ENCODE data around the gene AEN. TPM values are rescaled to one million over a fixed set of nuclear protein-coding genes. Genes with fewer than 3 reads are reported as not detected.

Gene AEN
- total RNA-seq, 3 donors from 2014 or later: 8.9 to 22.6 (median 13.3) TPM

DNA sequence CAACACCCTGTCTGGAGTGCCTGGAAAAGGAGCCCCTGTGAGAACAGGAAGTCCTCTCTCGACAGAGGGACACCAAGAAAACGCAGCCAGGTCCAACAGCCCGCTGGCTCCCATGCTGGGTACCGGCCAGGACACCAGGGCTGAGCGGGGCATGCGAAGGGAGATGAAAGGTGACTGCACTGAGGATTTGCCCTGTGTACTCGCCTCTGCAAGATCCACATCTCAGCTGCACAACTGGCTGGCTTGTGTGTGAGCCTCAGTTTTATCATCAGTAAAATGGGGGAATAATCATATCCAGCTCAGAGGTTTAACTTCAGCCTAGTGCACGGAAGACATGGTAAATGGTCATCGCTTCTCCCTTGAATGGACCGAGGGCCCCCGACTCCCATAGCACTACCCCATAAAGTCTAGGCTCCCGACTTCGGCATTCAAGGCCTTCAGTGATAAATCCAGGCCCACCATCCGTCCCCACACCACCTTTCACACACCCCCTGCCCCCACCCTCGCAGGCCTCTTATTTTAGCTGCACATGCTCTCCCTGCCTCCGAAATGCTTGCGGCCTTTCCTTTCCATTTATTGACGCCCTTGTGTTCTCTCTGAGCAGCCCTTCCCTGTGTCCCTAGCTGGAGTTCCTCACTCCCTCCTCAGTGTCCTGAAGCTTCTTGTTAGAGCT lies 33.4 kb downstream of the AEN start:
- no peaks in the 10 kb centered on the region for H3K4me1 ChIP-seq (ENCODE audit: low read depth)
- no peaks in the 10 kb centered on the region for H3K36me3 ChIP-seq (ENCODE audit: low read depth)
- DNase-seq (no peak), ATAC-seq (no peak)
- TF ChIP-seq, protein P1, sequence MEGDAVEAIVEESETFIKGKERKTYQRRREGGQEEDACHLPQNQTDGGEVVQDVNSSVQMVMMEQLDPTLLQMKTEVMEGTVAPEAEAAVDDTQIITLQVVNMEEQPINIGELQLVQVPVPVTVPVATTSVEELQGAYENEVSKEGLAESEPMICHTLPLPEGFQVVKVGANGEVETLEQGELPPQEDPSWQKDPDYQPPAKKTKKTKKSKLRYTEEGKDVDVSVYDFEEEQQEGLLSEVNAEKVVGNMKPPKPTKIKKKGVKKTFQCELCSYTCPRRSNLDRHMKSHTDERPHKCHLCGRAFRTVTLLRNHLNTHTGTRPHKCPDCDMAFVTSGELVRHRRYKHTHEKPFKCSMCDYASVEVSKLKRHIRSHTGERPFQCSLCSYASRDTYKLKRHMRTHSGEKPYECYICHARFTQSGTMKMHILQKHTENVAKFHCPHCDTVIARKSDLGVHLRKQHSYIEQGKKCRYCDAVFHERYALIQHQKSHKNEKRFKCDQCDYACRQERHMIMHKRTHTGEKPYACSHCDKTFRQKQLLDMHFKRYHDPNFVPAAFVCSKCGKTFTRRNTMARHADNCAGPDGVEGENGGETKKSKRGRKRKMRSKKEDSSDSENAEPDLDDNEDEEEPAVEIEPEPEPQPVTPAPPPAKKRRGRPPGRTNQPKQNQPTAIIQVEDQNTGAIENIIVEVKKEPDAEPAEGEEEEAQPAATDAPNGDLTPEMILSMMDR (IDR thresholded peaks at IDR 0.05): no peak
- H3K4me3 ChIP-seq: no peak overlapping the region
- H3K9me3 ChIP-seq: no peaks in the 10 kb centered on the region
- intact Hi-C loops (cut with DNase I, micrococcal nuclease): loop anchor here in 1 of 2 donors (10.0 kb wide), 1 partner anchor 180 kb away; no protein-coding TSS in a partner anchor

DNA sequence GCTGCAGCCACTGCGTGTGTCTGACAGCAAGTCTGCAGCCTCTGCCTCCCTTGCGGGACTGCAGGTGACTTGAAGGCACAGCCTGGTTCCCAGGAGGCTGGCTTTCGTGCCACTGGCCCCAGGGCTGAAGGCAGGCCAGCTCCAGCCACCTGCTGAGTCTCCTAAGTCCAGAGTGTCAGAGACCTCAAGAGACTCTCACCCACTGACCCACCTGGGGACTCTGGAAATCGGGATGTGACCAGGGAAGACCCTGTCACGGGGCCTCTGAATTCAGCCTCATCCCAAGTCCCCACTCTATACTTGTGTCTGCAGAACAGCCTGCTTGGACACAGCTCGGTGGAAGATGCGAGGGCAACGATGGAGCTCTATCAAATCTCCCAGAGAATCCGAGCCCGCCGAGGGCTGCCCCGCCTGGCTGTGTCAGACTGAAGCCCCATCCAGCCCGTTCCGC lies 34.0 kb downstream of the AEN start:
- no peaks in the 10 kb centered on the region for H3K36me3 ChIP-seq (ENCODE audit: low read depth)
- no peak for DNase-seq

DNA sequence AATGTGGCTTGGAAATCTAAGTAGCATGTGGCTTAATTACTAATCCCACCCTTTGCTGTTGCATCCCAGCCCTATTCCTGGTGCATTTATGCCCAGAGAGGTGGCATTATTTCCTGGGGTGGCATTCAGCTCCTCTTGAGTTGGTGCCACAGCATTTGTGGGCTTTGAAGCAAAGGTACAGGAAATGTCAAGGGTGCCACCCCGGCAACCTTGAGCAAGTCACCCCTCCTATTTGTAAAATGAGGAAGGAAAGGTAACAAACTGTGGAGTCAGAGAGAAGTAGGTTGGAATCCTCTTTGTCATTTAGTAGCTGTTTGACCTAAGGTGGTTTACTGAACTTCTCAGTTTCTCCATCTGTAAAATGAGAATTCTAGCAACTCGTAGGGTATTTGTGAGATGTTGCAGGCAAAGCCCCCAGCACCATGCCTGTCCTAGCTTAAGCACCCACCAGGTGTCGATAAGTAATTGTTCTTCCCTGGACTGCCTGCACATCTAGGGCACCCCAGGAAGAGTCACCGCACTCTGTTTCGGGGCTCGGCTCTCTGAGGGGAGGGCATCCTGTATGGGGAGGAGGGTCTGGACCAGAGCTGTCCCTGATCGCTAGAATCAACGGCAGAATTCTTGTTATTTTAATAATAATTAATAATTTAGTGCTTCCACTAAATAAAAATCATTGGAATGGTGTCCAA lies 34.8 kb downstream of the AEN start:
- H3K36me3 ChIP-seq (ENCODE audit: low read depth): no peaks in the 10 kb centered on the region
- ATAC-seq: no peak
- H3K4me1 ChIP-seq (ENCODE audit: low read depth): no peaks in the 10 kb centered on the region
- no peak overlapping the region for H3K4me3 ChIP-seq
- intact Hi-C loops (cut with DNase I, micrococcal nuclease): loop anchor here in 1 of 2 donors (10.0 kb wide), 1 partner anchor 179 kb away; no protein-coding TSS in a partner anchor
- no peak for DNase-seq
- H3K9me3 ChIP-seq: no peaks in the 10 kb centered on the region
- TF ChIP-seq, protein P1 (IDR thresholded peaks at IDR 0.05): no peak

More for the DNA sequence above, 34.0 kb downstream of the AEN start:
- Histone ChIP-seq H3K4me1 (ENCODE audit: low read depth) (no peaks in the 10 kb centered on the region), H3K9me3 (no peaks in the 10 kb centered on the region), H3K4me3 (no peak overlapping the region)
- intact Hi-C loops (cut with DNase I, micrococcal nuclease): loop anchor here in 1 of 2 donors (10.0 kb wide), 1 partner anchor 180 kb away; no protein-coding TSS in a partner anchor
- TF ChIP-seq, protein P1 (IDR thresholded peaks at IDR 0.05): no peak
- no peak for ATAC-seq

DNA sequence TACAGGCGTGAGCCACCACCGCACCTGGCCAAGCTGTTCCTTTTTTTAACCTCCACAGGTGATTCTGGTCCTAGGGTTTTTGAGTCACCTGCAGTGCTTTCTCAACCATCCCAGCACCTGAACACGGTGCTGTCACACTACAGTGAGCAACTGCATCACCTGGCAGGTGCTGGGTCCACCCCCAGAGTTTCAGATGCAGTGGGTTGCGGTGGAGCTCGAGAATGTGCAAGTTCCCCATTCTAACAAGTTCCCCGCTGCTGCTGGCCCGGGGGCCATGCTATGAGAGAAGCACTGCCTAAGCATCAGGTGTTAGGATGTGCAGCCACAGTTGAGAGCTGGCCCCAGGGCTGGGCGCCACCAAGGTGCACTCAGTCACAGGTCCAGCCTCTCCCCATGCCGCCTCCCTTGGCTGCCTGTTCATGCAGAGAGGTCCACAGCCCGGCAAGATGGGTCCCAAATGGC lies 35.7 kb downstream of the AEN start:
- Histone ChIP-seq H3K36me3 (ENCODE audit: low read depth) (no peaks in the 10 kb centered on the region), H3K4me1 (ENCODE audit: low read depth) (no peaks in the 10 kb centered on the region), H3K9me3 (no peaks in the 10 kb centered on the region), H3K4me3 (no peak overlapping the region)
- TF ChIP-seq, protein P1 (IDR thresholded peaks at IDR 0.05): no peak
- DNase-seq: peak in 1 of 3 donors; percentile 80
- intact Hi-C loops (cut with DNase I, micrococcal nuclease): loop anchor here in 1 of 2 donors (10.0 kb wide), 1 partner anchor 178 kb away; no protein-coding TSS in a partner anchor
- peak; percentile 64 for ATAC-seq

DNA sequence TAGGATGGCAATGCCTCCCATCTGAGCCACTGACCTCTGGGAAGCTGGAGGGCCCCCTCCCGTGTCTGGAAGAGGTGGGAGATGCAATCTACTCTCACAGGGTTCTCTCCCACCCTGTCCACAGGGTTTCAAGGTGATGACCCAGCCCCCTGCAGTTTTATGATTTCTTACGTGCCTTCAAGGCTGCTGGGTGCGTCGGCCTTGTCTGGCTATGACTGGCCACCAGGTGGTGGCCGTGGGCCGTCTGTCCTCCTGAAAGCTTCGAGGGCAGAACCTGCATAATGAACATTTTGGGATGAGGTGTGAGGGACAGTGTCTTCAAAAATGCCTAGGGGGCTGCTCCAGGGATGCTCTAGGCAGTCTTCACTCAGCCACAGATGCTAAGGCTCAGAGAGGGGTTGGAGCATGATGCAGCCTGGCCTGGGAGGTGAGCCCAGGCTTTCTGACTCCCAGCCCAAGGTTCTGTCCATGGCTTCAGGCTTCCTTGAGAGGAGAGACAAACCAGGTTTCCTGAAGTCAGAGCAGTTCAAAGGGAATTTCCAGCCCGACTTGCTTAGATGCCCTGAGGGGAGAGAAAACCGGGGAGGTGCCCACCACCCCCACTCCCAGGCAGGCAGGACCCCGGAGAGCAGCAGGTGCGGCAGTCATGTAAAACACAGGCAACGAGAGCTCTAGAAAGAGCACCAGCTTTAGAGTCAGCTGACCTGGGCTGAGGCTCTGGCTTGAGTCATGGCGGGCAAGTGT lies 36.4 kb downstream of the AEN start:
- Histone ChIP-seq H3K4me3 (no peak overlapping the region), H3K4me1 (ENCODE audit: low read depth) (no peaks in the 10 kb centered on the region), H3K9me3 (no peaks in the 10 kb centered on the region), H3K36me3 (ENCODE audit: low read depth) (no peaks in the 10 kb centered on the region)
- peak in 1 of 3 donors; percentile 47 for DNase-seq
- ATAC-seq: peak; percentile 65
- intact Hi-C loops (cut with DNase I, micrococcal nuclease): loop anchor here in 1 of 2 donors (10.0 kb wide), 1 partner anchor 177 kb away; no protein-coding TSS in a partner anchor
- TF ChIP-seq, protein P1 (IDR thresholded peaks at IDR 0.05): peak; percentile 42

Data from mucosa of descending colon (tissue), 3 donors.